ENCODE measurements around the gene PCF11.
"Not testable (repeated sequence)": the region's sequence is repeated elsewhere in the genome, so short reads cannot be mapped to it uniquely, and the experiment has no call there.

PCF11 gene

GRCh38 chr11:83192606-83193245 lies 35.8 kb downstream of the PCF11 start:
- no peak for DNase-seq

GRCh38 chr11:83193315-83194280 lies 36.7 kb downstream of the PCF11 start, which contains the start of gene ANKRD42:
ANKRD42 (plus strand) TSS chr11:83193712; CDS start chr11:83194671, 959 bp downstream.
- DNase-seq: peak; percentile 79

GRCh38 chr11:83194281-83195142 lies 37.6 kb downstream of the PCF11 start:
- peak; percentile 79 for DNase-seq

- no peak for DNase-seq
Measured at GRCh38 chr11:83195143-83195466, 38.2 kb downstream of the PCF11 start.

- DNase-seq: no peak
Measured at GRCh38 chr11:83195649-83196048, 38.7 kb downstream of the PCF11 start.

- no peak for DNase-seq
Measured at GRCh38 chr11:83200035-83200434, 43.1 kb downstream of the PCF11 start.

GRCh38 chr11:83205608-83206185 lies 48.8 kb downstream of the PCF11 start:
- no peak for DNase-seq

GRCh38 chr11:83206221-83206620 lies 49.3 kb downstream of the PCF11 start:
- DNase-seq: no peak

GRCh38 chr11:83206771-83207382 lies 49.9 kb downstream of the PCF11 start:
- DNase-seq: not testable (repeated sequence)

GRCh38 chr11:83219095-83219494 lies 62.2 kb downstream of the PCF11 start:
- DNase-seq: no peak

GRCh38 chr11:83220260-83220659 lies 63.3 kb downstream of the PCF11 start:
- no peak for DNase-seq

GRCh38 chr11:83221694-83222093 lies 64.8 kb downstream of the PCF11 start:
- DNase-seq: no peak

- DNase-seq: no peak
Measured at GRCh38 chr11:83222499-83222898, 65.6 kb downstream of the PCF11 start.

- DNase-seq: no peak
Measured at GRCh38 chr11:83223457-83223856, 66.5 kb downstream of the PCF11 start.

GRCh38 chr11:83235825-83236224 lies 78.9 kb downstream of the PCF11 start:
- DNase-seq: no peak
